Measurements from ENCODE around the gene TFAP2E. TPM values are rescaled to one million over a fixed set of nuclear protein-coding genes. Genes with fewer than 3 reads are reported as not detected.

Gene TFAP2E
- total RNA-seq, 1 experiment from 2014 or later, result not detected

DNA sequence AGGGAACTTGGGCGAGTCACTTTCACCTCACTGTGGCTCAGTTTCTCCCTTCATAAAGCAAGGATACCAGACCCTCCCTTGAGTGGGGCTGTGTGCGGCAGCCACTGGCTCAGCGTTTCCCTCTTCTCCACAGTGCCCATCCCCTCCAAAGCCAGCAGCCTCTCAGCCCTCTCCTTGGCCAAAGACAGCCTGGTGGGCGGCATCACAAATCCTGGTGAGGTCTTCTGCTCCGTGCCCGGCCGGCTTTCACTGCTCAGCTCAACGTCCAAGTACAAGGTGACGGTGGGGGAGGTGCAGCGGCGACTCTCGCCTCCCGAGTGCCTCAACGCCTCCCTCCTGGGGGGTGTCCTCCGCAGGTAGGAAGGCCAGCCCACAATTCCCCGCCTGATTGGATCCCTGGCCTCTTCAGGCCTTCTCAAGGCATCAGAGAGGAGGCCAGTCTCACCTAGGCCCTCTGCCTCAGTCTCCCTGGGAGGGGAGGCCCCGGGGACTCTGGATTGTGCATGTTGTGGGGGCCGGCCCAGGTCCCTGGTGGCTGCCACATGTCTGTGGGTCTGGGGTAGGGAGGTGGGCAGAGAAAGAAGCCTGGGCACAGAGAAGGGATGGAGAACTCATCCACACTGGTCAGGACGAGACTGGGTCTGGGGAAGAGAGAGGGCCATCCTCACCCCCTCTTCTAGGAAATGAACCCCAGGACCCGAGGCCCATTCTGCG lies 15.2 kb downstream of the TFAP2E start:
- in situ Hi-C loops (cut with HindIII; ENCODE audit: low pct_unique_long_range_greater_than_20kb, low sequenced_read_pairs), result no loop called here
- no peak for DNase-seq (ENCODE audit: low read depth)

DNA sequence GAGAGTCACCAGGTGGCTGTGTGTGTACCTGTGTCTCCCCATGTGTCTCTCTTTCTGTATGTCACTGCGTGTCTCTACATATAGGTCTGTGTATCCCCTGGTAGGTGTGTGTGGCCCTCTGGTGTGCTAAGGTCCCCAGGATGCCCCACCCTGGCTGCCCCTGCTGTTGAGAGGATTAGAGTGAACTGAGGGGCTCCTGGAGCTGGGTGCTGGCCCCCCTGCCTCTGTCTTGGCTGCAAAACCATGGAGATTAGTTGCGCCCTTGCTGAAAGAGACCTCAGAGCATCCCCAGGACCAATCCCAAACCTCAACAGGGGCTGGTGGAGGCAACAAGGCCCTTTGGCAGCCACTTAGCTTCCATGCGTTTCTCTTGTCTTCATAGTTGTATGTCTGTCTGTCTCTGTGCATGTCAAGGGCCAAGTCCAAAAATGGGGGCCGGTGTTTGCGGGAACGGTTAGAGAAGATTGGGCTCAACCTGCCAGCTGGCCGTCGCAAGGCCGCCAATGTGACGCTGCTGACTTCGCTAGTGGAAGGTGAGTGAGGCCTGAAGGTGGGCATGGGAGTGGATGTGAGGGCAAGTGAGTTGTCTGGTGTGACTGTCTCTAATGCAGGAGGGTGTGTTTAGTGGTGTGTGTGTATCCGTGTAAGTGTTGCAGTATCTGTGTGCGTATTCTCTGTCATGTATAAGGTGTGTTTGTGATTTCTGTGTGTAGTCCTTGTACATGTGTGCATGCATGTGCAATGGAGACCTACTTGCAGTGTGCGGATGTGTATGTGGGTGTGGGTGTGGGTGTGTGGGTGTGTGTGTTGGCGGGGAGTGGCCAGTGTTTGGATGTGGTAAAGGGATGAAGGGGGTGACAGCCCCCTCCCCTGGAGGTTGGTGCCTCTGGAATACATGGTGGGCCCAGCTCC lies 16.7 kb downstream of the TFAP2E start:
- no peak for DNase-seq (ENCODE audit: low read depth)
- in situ Hi-C loops (cut with HindIII; ENCODE audit: low pct_unique_long_range_greater_than_20kb, low sequenced_read_pairs), result no loop called here

DNA sequence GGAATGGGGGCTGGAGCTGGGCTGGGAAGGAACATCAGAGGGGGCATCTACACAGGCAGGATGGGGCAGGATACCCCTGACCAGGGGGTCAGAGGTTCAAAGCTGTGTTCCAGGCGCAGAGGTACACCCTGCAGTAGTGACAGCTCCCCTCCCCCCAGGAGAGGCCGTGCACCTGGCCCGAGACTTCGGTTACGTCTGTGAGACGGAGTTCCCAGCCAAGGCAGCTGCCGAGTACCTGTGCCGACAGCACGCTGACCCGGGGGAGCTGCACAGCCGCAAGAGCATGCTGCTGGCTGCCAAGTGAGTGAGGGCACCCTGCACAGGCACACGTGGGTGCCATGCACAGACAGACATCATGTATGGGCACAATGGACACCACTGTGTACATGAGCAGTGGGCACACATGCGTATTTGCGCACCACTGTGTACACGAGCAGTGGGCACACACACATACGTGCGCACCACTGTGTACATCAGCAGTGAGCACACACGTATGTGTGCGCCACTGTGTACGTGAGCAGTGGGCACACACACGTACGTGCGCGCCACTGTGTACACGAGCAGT lies 17.4 kb downstream of the TFAP2E start:
- in situ Hi-C loops (cut with HindIII; ENCODE audit: low pct_unique_long_range_greater_than_20kb, low sequenced_read_pairs), result no loop called here
- no peak for DNase-seq (ENCODE audit: low read depth)

DNA sequence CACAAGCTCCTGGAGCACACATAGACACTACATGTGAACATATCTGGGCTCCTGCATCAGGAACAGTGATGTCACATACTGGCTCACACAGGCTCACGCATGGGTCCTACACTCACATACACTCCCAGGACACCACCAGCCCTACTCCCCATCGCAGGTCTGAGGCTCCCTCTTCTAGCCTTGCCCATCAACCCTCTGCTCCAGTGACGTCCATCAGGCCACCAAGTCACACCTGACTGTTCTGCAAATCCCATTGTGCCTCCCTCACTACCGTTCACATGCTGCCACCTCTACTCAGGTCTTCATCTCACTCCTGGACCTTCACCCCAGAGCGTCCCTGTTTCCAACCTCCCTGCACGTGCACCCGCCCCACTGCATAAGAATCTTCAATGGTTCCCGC lies 18.1 kb downstream of the TFAP2E start:
- in situ Hi-C loops (cut with HindIII; ENCODE audit: low pct_unique_long_range_greater_than_20kb, low sequenced_read_pairs), result no loop called here
- no peak for DNase-seq (ENCODE audit: low read depth)

DNA sequence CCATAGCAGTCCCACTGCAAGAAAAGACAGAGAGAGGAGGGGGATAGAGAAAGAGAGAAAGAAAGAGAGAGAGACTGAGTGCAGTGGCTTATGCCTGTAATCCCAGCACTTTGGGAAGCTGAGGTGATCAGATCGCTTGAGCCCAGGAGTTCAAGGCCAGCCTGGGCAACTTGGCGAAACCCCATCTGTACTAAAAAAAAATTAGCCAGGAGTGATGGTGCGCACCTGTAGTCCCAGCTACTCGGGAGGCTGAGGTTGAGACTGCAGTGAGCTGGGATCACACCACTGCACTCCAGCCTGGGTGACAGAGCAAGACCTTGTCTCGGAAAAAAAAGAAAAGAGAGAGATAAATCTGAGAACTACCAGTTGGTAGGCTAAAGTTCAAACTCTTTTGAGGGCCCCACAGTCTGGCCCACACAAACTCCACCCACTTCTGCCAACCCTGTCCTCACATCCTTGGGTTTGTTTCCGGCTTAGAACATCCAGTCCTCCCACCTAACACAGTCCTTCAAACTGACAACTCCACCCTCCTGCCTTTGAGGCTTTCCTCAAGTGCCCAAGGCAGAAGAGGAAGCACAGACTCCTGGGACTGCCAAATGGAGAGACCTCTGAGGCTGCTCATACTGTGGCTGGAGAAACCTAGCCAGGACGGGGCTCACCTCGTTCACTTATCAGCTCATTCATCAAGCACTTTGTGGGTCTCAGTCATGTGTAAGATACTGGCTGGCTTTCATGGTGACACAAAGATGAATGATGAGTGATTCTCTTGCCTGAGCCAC lies 20.1 kb downstream of the TFAP2E start:
- in situ Hi-C loops (cut with HindIII; ENCODE audit: low pct_unique_long_range_greater_than_20kb, low sequenced_read_pairs), result no loop called here

DNA sequence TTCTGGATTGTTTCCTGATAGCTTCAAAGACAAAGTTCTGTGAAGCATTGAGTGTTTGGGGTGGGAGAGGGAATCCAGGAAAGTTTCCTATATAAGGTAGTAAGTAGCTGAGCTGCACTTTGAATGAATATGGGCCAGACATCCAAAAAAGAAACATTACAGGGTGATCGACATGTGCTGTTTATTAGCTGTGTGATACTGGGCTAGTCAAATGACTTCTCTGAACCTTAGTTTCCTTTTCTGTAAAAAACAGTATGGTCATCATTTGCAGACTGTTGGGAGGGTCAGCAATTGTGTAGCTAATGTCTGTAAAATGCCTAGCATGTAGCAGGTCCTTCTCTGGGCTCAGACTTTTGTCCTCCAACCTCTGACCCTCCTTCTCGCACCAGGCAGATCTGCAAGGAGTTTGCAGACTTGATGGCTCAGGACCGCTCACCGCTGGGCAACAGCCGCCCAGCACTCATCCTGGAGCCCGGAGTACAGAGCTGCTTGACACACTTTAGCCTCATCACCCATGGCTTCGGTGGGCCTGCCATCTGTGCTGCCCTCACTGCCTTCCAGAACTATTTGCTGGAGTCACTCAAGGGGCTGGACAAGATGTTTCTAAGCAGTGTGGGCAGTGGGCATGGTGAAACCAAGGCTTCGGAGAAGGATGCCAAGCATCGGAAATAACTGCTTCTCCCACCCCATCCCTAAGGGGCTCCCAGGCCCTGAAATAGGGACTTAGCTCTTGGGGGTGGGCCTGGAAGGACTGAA lies 21.1 kb downstream of the TFAP2E start:
- no peak for DNase-seq (ENCODE audit: low read depth)

More for the DNA sequence above, 20.1 kb downstream of the TFAP2E start:
- DNase-seq (ENCODE audit: low read depth), result no peak

DNA sequence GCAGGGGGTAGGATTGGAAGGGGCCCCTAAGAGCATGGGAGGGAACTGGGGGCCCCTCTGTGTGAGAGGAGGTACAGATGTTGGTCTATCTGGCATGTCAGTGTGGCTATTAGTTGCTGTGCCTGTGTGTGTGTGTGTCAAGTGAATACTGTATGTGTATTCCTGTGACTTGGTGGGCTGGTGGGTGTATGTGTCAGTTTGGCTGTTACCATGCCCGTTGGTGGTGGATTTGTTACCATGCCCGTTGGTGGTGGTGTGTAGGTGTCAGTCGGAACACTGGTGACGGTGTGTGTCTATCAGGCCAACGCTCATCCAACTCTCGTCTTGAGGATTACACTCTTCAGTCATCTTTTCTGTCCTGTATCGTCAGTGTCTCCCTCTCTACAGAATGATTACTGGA lies 22.6 kb downstream of the TFAP2E start:
- in situ Hi-C loops (cut with HindIII; ENCODE audit: low pct_unique_long_range_greater_than_20kb, low sequenced_read_pairs), result no loop called here
- DNase-seq (ENCODE audit: low read depth), result no peak

More for the DNA sequence above, 21.1 kb downstream of the TFAP2E start:
- in situ Hi-C loops (cut with HindIII; ENCODE audit: low pct_unique_long_range_greater_than_20kb, low sequenced_read_pairs), result no loop called here

DNA sequence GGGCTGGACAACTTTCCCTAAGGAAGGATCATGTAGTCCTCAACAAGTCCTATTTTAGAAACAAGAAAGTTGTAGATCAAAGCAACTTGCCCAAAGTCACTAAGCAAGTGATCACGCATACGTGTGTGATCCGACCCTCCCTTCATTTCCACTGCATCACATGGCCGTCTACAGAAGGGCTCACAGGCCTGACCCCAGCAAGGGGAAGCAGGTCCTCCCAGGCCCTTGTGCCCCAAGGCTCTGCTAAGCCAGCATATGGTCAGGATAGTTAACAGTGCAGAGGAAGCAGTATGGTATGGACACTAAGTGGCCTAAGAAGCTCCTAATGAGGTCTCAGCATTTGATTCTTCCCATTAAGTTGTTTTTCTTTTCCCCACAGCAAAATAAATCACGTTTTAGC lies 24.8 kb downstream of the TFAP2E start:
- in situ Hi-C loops (cut with HindIII; ENCODE audit: low pct_unique_long_range_greater_than_20kb, low sequenced_read_pairs), result no loop called here
- DNase-seq (ENCODE audit: low read depth), result no peak

DNA sequence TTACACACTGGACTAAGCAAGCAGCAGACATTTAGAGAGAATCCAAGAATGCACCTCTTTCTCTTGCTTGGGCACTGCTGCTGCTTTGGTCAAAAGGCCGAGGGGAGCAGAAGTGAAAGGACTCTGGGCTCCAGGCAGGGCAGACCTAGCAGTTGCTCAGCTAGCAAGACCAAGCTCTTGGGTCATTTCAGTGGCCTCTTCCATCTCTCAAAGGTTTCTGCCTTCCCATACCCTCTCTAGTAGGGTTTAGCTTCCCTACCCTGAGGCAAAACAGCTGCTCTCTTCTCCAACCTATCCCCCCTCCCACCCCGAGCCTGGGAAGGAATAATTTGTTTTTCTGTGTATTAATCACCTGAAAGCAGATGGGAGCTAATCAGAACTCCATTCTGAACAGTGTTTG lies 25.8 kb downstream of the TFAP2E start:
- in situ Hi-C loops (cut with HindIII; ENCODE audit: low pct_unique_long_range_greater_than_20kb, low sequenced_read_pairs), result no loop called here
- no peak for DNase-seq (ENCODE audit: low read depth)

DNA sequence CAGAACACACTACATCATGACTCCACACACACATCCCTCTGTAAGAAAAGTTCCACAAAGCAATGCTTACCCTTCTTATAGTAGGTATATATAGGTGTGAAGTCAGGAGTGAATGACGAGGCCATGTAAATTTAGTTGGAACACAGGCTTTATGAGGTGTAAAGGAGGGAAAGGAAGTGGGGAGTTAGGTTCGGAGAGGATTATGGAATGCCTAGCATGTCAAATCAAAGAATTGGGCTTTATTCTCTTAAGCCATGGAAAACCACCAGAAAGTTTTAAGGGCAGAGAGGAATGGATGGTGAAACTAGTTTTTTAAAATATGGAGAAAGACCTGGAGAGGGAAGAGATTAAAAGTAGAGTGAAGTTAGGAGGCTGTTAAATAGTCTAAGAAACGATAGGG lies 26.3 kb downstream of the TFAP2E start:
- in situ Hi-C loops (cut with HindIII; ENCODE audit: low pct_unique_long_range_greater_than_20kb, low sequenced_read_pairs), result no loop called here

DNA sequence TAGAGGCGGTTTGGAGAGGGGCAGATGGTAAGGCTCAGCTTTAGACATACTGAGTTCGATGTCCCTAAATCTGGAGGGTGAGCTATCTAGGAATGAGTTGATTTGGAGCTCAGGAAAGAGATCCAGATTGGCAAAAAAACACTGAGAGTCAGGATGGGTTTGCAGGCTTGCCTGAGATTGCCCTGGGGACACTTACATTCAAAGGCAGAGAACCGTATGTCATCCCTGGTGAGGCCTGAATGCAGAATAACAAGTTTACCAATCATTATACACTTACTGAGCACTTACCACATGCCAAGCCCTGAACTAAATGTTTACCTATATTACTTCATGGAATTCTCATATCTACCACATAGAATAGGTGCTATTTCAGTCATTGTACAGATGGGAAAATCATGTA lies 27.5 kb downstream of the TFAP2E start:
- in situ Hi-C loops (cut with HindIII; ENCODE audit: low pct_unique_long_range_greater_than_20kb, low sequenced_read_pairs), result no loop called here

More for the DNA sequence above, 26.3 kb downstream of the TFAP2E start:
- no peak for DNase-seq (ENCODE audit: low read depth)

DNA sequence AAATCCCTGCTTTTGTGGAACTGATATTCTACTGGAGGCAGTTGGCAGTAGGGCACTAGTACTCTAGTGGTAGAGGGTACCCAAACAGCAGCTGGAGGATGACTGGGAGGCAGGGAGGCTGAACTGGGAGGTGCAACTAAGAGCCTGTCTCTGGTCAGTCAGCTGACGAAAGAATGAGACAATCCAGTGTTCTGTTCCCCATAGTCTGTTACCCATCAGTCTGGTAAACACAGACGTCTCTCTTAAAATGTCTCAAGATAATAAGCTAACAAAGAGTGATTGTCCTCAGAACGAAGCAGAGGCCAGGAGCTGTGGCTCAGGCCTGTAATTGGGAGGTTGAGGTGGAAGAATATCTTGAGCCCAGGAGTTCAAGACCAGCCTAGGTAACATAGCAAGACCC lies 30.4 kb downstream of the TFAP2E start:
- in situ Hi-C loops (cut with HindIII; ENCODE audit: low pct_unique_long_range_greater_than_20kb, low sequenced_read_pairs), result no loop called here

More for the DNA sequence above, 27.5 kb downstream of the TFAP2E start:
- DNase-seq (ENCODE audit: low read depth), result no peak

DNA sequence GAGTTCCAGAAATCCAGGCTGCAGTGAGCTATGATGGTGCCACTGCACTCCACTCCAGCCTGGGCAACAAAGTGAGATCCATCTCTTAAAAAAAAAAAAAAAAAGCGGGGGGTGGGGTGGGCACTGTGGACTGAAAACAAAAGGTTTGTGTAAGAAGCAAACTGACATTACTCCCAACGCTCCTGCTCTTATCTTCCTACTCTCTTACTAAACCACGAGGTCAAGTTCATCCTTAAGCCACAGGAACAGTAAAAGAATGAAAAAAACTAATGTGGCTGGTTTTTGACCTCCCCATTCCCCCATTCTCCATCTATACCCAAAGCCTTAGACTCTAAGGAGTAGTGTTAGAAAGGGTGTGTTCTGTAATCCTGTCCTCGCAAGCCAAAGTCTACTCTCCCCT lies 30.8 kb downstream of the TFAP2E start:
- in situ Hi-C loops (cut with HindIII; ENCODE audit: low pct_unique_long_range_greater_than_20kb, low sequenced_read_pairs), result no loop called here
- no peak for DNase-seq (ENCODE audit: low read depth)

More for the DNA sequence above, 30.4 kb downstream of the TFAP2E start:
- no peak for DNase-seq (ENCODE audit: low read depth)

DNA sequence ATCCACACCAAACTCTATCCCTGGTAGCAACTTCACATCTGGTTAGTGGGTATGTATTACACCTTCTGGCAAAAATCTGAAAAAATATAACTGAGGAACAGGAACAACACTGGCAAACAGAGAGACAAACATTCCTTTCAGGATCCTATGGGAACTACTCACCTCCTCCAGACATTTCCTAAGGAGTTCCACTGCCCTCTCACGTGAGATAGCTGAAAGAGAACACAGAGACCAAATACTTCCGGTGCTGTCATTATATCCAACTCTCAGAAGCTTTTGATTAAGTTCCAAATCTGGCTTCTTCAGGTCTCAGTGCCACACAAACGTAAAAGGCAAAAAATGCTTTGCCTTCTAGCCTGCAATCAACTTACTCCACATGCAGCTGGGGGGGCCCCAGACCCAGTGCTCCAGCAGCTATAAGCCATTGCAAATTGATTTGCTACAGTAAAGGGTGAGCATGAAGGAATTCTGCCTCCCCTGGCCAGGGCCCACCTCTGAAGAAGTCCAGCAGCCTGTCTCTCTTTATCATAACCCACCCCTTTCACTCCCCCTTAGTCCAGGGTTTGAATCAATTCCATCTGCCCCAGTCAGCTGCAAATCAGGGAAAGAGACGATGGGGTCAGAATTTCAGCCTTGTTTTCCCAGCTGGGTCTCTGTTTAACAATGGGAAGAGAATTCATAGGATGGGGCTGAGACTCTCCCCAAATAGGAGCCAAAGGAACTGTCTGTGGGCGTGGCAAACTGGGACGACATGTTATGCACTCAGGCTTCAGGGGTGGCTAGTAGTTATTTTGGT lies 32.2 kb downstream of the TFAP2E start:
- in situ Hi-C loops (cut with HindIII; ENCODE audit: low pct_unique_long_range_greater_than_20kb, low sequenced_read_pairs), result no loop called here
- no peak for DNase-seq (ENCODE audit: low read depth)

DNA sequence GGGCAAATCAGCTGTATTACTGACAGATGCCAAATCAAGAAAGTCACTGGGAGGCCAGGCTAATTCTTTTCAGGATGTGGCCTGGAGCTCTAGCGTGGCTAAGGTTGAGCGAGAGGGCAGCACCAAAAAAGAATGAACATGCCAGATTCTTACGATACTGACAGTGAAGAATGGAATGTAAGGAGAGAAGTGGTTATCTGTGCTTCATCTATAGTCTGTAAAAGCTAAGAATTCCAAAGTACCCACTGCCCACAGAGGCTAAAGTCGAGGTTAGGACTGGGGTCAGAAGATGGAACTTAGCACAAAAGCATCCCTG lies 32.7 kb downstream of the TFAP2E start:
- in situ Hi-C loops (cut with HindIII; ENCODE audit: low pct_unique_long_range_greater_than_20kb, low sequenced_read_pairs), result no loop called here

DNA sequence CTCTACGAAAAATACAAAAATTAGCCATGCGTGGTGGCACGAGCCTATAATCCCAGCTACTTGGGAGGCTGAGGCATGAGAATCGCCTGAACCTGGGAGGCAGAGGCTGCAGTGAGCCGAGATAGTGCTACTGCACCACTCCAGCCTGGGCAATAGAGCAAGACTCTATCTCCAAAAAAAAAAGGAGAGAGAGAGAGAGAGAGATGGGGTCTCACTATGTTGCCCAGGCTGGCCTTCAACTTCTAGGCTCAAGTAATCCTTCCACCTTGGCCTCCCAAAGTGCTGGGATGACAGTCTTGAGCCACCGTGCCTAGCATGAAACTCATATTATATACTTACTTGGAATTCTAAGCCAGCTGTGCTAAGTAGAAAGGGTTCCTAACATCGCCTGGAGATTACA lies 38.5 kb downstream of the TFAP2E start:
- in situ Hi-C loops (cut with HindIII; ENCODE audit: low pct_unique_long_range_greater_than_20kb, low sequenced_read_pairs), result no loop called here
- no peak for DNase-seq (ENCODE audit: low read depth)

More for the DNA sequence above, 32.7 kb downstream of the TFAP2E start:
- DNase-seq (ENCODE audit: low read depth), result no peak

DNA sequence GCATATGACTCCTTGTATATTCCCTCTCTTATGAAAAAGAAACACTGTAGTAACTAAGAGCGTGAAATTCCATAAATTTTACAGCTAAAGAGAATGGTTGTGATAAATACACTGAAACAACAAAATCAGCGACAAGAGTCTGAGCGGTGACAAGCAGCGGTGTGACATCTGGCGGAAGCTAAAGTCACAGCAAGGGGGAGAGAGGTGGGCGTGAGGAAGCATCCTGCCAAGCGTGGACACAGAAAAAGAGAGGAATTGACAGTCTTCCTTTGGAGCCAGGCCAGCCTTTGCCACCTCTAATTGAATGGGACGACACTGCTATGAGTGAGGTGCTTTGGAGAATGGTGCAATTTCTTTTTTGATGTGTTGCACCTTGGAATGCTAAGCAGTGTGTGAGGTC lies 42.3 kb downstream of the TFAP2E start:
- no peak for DNase-seq (ENCODE audit: low read depth)
- in situ Hi-C loops (cut with HindIII; ENCODE audit: low pct_unique_long_range_greater_than_20kb, low sequenced_read_pairs), result no loop called here

All from Caki2 (cell line).